Right hindlimb (tissue), 1 donor: Measurements from ENCODE around the gene ZFYVE16.
"Not testable (repeated sequence)": the region's sequence is repeated elsewhere in the genome, so short reads cannot be mapped to it uniquely, and the experiment has no call there.

Source experiments
- DNase-seq: peaks from one replicate; pipeline ENCODE4 v3.0.0-alpha.2; 2018

The ZFYVE16 gene

GRCh38 chr5:80491296-80491695, 83.4 kb downstream of the ZFYVE16 start:
- no peak for DNase-seq

DNA sequence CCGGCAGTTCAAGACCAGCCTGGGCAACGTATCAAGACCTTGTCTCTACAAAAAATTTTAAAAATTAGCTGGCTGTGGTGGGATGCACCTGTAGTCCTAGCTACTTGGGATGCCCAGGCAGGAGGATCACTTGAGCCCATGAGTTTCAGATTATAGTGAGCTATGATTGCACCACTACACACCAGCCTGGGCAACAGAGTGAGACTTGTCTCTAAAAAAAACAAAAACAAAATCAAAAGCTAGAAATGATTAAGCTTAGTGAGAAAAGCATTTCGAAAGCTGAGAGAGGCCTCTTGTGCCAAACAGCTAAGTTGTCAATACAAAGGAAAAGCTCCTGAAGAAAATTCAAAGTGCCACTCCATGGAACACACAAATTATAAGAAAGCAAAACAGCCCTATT, 84.9 kb downstream of the ZFYVE16 start:
- DNase-seq: no peak

DNA sequence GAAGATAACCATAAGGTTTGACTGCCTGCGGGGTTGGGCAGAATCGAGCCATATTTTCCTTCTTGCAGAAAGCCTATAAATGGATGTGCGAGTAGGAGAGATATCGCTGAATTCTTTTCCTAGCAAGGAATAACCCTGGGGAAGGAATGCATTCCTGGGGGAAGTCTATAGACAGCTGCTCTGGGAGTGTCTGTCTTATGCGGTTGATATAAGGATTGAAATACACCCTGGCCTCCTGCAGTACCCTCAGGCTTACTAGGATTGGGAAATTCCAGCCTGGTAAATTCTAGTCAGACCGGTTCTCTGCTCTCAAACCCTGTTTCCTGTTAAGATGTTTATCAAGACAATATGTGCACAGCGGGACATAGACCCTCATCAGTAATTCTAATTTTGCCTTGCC, 85.6 kb downstream of the ZFYVE16 start:
- DNase-seq: not testable (repeated sequence)

DNA sequence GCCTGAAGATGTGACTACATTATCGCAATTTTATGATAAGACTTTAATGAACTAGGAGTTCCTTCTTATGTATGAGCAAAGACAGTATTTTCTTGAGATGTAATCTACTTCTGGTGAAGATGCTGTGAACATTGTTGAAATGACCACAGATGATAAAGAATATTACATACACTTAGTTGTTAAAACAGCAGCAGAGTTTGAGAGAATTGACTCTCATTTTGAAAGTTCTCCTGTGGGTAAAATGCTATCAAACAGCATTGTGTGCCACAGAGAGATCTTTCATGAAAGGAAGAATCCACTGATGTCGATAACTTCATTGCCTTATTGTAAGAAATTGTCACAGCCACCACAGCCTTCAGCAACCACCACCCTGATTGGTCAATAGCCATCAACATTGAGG, 88.0 kb downstream of the ZFYVE16 start:
- DNase-seq: no peak

DNA sequence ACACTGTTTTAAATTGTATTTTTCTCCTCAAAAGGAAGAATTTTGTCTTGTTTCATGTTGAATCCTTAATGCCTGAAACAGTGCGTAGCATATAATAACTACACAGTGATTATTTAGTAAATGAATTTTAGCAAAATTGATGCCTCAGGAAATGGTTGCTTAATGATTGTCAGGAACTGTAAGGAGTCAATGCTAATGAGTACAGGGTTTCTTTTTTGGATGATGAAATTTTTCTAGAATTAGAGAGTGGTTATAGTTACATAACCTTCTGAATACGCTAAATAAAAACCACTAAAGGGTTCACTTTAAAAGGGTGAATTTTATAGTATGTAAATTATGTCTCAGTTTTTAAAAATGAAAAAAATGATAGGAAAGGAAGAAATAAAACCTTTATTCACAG, 94.9 kb downstream of the ZFYVE16 start:
- DNase-seq: no peak

DNA sequence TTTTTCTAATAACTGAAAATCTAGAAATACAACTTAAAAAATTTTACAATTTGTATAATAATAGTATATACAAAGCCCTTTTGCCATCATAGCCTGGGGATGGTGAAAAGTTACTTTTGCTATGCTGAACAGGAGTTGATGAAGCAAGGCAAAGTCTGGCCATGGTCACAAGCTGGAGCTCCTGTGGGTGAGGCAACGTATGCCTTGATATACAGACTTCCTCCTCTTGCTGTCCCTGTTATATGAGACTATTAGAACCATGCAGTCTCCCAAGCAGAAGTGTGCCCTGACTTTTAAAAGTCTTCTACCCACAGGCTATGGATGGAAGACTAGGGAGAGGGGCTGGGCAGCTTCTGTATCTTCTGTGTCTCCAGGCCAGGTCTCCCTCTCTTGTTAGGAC, 95.8 kb downstream of the ZFYVE16 start:
- no peak for DNase-seq

DNA sequence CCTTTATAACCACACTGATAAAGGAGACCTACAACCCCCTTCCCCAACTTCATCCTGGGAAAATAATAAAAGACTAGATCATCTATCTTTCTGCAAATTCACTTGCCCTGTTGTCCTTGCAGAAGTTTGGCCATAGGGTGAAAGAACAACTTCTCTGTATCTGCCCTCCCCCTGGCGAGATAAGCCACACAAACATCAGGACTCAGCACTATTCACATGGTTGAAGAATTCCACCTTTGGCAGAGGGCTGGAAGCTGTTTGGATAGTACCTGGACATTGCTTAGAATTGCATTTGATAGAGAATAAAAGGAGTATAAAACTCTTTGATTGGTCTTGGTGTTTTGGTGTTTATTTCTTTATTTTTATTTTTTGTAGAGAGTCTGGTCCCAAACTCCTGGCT, 97.0 kb downstream of the ZFYVE16 start:
- DNase-seq: no peak

DNA sequence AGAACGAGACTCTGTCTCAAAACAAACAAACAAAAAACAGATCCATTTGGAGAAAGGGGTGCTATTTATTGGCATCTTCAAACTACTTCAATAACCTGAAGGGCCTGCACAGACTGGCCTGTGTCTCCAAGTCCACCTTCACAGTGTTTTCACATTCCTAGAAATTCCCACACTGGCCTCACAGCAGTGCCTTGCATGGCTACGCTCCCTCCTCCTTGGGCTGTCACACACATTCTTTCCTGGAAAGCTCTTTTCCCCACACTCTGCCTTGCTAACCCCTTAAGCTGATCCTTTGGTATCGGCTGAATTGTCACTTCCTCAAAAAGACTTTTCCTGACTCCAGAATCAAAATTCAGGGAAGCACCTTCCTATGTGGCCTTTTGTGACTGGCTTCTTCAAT, 99.8 kb downstream of the ZFYVE16 start:
- no peak for DNase-seq

- DNase-seq: no peak
These were observed 101.0 kb downstream of the ZFYVE16 start for GRCh38 chr5:80508844-80509243.

DNA sequence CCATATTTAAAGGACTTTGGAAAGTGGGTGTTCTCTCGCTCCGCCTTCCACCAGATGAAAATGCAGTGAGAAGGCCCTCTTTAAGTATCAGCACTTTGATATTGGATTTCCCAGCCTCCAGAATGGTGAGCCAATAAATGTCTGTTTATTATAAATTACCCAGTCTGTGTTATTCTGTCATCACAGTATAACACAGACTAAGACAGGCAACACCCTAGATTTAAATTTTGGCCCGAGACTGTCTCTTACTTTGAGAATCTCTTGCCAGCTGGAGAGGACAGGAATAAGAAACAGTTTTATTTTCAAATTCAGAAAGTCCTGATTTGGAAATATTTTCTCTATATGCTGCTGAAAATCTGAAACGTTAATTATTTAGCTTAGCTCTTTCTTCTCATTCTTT, 101.5 kb downstream of the ZFYVE16 start:
- DNase-seq: no peak

DNA sequence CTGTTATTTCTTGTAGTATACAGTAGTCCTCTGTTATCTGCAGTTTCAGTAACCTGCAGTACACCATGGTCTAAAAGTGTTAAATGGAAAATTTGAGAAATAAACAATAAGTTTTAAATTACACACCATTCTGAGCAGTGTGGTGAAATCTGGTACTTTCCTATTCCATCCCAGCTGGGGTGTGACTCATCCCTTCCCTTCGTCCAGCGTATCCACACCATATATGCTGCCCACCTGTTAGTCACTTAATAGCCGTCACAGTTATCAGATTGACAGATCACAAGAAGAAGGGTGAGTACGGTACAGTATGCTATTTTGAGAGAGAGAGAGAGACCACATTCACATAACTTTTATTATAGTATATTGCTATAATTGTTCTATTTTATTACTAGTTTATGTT, 109.0 kb downstream of the ZFYVE16 start:
- no peak for DNase-seq
